ENCODE data around the gene GAMT. TPM values are rescaled to one million over a fixed set of nuclear protein-coding genes. Genes with fewer than 3 reads are reported as not detected.
A peak's percentile ranks its signal among the peaks of the same experiment; 100 is the strongest.

The GAMT gene
- total and polyA plus RNA-seq, 2 of the 13 experiments (the other 11 are each of a cell fraction or from before 2014, with no cell fraction given) = 115 to 124 TPM

DNA sequence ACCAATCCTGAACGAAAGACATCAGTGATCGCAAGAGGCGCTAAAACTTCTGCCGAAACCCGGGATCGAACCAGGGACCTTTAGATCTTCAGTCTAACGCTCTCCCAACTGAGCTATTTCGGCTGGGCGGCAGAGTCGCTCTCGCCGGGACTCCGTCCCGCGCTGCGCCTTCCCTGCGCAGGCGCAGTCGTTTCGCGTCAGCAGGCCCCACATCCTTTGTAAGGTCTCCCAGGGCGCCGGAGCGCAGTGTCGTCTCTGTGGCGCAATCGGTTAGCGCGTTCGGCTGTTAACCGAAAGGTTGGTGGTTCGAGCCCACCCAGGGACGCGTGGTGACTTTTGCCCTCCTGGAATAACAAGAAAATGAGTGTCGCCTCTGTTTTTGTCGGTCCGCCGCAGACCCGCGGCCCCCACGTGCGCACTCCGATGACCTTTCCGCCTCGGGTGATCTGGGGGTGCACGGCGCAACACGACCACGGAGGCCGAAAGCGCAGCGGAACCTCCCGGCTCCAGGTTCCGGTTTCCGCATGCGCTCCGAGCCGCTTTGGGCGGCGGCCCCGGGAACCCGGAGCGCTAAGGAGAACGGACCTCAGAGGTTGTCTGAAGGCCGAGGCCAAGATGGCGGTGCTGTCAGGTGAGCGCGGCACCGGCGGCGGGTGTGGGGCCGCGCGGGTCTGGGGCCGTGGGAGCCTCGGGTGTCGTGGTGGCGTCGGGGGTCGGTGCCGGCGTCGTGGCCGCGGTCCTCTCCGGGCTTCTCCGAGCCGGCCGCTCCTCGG is 17.8 kb downstream of the GAMT start, which contains the start of gene NDUFS7 (continued):
- peak; percentile 82 for TF ChIP-seq GABPA (IDR thresholded peaks at IDR 0.05; ENCODE audit: low read depth, low read length)
- TF ChIP-seq GABPA (CRISPR knock-in tag; IDR thresholded peaks at IDR 0.05; ENCODE audit: low read depth) = peak; percentile 92
- peak; percentile 97 for TF ChIP-seq SIN3B (IDR thresholded peaks at IDR 0.05; ENCODE audit: low read length)
- peak; percentile 86 for TF ChIP-seq ZSCAN22 (CRISPR knock-in tag; IDR thresholded peaks at IDR 0.05)
- TF ChIP-seq MIER3 (CRISPR knock-in tag; IDR thresholded peaks at IDR 0.05; ENCODE audit: borderline replicate concordance) = peak; percentile 95
- TF ChIP-seq ATF7-NPFF (CRISPR knock-in tag; IDR thresholded peaks at IDR 0.05; ENCODE audit: low read depth) = peak; percentile 86; the same call in 1 of the 2 replicates
- no peak for TF ChIP-seq TRIM24 (CRISPR knock-in tag; IDR thresholded peaks at IDR 0.05)
- TF ChIP-seq POGZ (CRISPR knock-in tag; IDR thresholded peaks at IDR 0.05) = peak; percentile 95
- TF ChIP-seq ZNF670 (CRISPR knock-in tag; IDR thresholded peaks at IDR 0.05; ENCODE audit: borderline replicate concordance) = peak; percentile 99
- TF ChIP-seq ZNF773 (CRISPR knock-in tag; IDR thresholded peaks at IDR 0.05; ENCODE audit: borderline replicate concordance) = peak; percentile 95; the same call in 1 of the 2 replicates
- TF ChIP-seq, protein P1, sequence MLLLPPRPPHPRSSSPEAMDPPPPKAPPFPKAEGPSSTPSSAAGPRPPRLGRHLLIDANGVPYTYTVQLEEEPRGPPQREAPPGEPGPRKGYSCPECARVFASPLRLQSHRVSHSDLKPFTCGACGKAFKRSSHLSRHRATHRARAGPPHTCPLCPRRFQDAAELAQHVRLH (CRISPR knock-in tag; IDR thresholded peaks at IDR 0.05; ENCODE audit: borderline replicate concordance, low read depth) = peak; percentile 54; the same call in 1 of the 2 replicates
- TF ChIP-seq, protein P2, sequence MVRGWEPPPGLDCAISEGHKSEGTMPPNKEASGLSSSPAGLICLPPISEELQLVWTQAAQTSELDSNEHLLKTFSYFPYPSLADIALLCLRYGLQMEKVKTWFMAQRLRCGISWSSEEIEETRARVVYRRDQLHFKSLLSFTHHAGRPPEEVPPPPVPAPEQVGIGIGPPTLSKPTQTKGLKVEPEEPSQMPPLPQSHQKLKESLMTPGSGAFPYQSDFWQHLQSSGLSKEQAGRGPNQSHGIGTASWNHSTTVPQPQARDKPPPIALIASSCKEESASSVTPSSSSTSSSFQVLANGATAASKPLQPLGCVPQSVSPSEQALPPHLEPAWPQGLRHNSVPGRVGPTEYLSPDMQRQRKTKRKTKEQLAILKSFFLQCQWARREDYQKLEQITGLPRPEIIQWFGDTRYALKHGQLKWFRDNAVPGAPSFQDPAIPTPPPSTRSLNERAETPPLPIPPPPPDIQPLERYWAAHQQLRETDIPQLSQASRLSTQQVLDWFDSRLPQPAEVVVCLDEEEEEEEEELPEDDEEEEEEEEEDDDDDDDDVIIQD (CRISPR knock-in tag; IDR thresholded peaks at IDR 0.05; ENCODE audit: low read depth) = 0 out of 2 replicates have a peak, but pooled peaks have one; percentile 60
- TF ChIP-seq NBN (conservative IDR thresholded peaks at IDR 0.05) = no peak
- TF ChIP-seq DMAP1 (CRISPR knock-in tag; IDR thresholded peaks at IDR 0.05) = peak; percentile 84
- peak; percentile 97 for TF ChIP-seq ZNF468 (CRISPR knock-in tag; IDR thresholded peaks at IDR 0.05)
- TF ChIP-seq BRCA1 (CRISPR knock-in tag; IDR thresholded peaks at IDR 0.05) = peak; percentile 88
- TF ChIP-seq, protein P3, sequence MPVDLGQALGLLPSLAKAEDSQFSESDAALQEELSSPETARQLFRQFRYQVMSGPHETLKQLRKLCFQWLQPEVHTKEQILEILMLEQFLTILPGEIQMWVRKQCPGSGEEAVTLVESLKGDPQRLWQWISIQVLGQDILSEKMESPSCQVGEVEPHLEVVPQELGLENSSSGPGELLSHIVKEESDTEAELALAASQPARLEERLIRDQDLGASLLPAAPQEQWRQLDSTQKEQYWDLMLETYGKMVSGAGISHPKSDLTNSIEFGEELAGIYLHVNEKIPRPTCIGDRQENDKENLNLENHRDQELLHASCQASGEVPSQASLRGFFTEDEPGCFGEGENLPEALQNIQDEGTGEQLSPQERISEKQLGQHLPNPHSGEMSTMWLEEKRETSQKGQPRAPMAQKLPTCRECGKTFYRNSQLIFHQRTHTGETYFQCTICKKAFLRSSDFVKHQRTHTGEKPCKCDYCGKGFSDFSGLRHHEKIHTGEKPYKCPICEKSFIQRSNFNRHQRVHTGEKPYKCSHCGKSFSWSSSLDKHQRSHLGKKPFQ (CRISPR knock-in tag; IDR thresholded peaks at IDR 0.05; ENCODE audit: insufficient replicate concordance) = peak; percentile 68
- TF ChIP-seq KLF6 (CRISPR knock-in tag; IDR thresholded peaks at IDR 0.05) = peak; percentile 96
- TF ChIP-seq, protein P4, sequence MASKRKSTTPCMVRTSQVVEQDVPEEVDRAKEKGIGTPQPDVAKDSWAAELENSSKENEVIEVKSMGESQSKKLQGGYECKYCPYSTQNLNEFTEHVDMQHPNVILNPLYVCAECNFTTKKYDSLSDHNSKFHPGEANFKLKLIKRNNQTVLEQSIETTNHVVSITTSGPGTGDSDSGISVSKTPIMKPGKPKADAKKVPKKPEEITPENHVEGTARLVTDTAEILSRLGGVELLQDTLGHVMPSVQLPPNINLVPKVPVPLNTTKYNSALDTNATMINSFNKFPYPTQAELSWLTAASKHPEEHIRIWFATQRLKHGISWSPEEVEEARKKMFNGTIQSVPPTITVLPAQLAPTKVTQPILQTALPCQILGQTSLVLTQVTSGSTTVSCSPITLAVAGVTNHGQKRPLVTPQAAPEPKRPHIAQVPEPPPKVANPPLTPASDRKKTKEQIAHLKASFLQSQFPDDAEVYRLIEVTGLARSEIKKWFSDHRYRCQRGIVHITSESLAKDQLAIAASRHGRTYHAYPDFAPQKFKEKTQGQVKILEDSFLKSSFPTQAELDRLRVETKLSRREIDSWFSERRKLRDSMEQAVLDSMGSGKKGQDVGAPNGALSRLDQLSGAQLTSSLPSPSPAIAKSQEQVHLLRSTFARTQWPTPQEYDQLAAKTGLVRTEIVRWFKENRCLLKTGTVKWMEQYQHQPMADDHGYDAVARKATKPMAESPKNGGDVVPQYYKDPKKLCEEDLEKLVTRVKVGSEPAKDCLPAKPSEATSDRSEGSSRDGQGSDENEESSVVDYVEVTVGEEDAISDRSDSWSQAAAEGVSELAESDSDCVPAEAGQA (IDR thresholded peaks at IDR 0.05; ENCODE audit: low read depth) = peak; percentile 95
- TF ChIP-seq, protein P4 (CRISPR knock-in tag; IDR thresholded peaks at IDR 0.05; ENCODE audit: borderline replicate concordance) = peak; percentile 90; the same call in 1 of the 2 replicates
- peak; percentile 95 for TF ChIP-seq YEATS4 (CRISPR knock-in tag; IDR thresholded peaks at IDR 0.05; ENCODE audit: borderline replicate concordance)
- peak; percentile 95 for TF ChIP-seq ZFX (CRISPR knock-in tag; IDR thresholded peaks at IDR 0.05; ENCODE audit: low read depth)

Data from HepG2 (cell line).